ENCODE results near the gene BUD23. TPM values are rescaled to one million over a fixed set of nuclear protein-coding genes. Genes with fewer than 3 reads are reported as not detected.

The BUD23 gene
- total and polyA plus RNA-seq, 9 of the 15 experiments (the other 6 are each of a cell fraction or from before 2014, with no cell fraction given): 79.5 to 270 (median 150) TPM

DNA sequence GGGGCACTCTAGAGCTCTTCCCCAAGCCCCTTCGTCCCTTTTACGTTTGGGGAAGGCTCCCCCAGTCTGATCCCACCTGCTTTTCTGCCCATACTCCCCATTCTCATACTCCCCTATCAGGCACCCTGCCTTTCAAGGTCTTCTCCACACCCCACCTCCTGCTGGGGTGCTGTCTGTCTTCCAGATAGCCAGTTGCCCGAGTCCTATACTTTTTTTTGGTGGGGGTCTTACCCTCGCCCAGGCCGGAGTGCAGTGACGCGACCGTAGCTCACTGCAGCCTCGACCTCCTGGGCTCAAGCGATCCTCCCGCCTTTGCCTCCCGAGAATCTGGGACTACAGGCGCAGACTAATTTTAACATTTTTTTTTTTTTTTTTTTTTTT is 56.0 kb downstream of the BUD23 start (continued):
- TF ChIP-seq, protein P1, sequence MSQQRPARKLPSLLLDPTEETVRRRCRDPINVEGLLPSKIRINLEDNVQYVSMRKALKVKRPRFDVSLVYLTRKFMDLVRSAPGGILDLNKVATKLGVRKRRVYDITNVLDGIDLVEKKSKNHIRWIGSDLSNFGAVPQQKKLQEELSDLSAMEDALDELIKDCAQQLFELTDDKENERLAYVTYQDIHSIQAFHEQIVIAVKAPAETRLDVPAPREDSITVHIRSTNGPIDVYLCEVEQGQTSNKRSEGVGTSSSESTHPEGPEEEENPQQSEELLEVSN (IDR thresholded peaks at IDR 0.05; ENCODE audit: borderline replicate concordance in 1 of 2, extremely low read depth in 1 of 2, insufficient read depth in 1 of 2, insufficient read length in 1 of 2, low read depth in 1 of 2, low read length in 1 of 2, poor library complexity in 1 of 2, severe bottlenecking in 1 of 2): peak in 1 of 2 experiments; percentile 45
- 0 out of 2 replicates have a peak, but pooled peaks have one; percentile 23 for TF ChIP-seq MTA3 (IDR thresholded peaks at IDR 0.05; ENCODE audit: borderline replicate concordance)
- no peak for TF ChIP-seq ZNF589 (CRISPR knock-in tag; IDR thresholded peaks at IDR 0.05; ENCODE audit: low read depth)
- TF ChIP-seq MTA2 (IDR thresholded peaks at IDR 0.05; ENCODE audit: low read depth): no peak
- no peak for TF ChIP-seq RFX1 (IDR thresholded peaks at IDR 0.05)
- no peak for TF ChIP-seq BDP1 (IDR thresholded peaks at IDR 0.05; ENCODE audit: insufficient read depth, insufficient read length)
- TF ChIP-seq GTF2E2 (tag; IDR thresholded peaks at IDR 0.05): no peak
- no peak for TF ChIP-seq DDX20 (tag; IDR thresholded peaks at IDR 0.05; ENCODE audit: low read depth)
- no peak for TF ChIP-seq HOXB6 (CRISPR knock-in tag; IDR thresholded peaks at IDR 0.05; ENCODE audit: borderline replicate concordance)
- TF ChIP-seq, protein P2, sequence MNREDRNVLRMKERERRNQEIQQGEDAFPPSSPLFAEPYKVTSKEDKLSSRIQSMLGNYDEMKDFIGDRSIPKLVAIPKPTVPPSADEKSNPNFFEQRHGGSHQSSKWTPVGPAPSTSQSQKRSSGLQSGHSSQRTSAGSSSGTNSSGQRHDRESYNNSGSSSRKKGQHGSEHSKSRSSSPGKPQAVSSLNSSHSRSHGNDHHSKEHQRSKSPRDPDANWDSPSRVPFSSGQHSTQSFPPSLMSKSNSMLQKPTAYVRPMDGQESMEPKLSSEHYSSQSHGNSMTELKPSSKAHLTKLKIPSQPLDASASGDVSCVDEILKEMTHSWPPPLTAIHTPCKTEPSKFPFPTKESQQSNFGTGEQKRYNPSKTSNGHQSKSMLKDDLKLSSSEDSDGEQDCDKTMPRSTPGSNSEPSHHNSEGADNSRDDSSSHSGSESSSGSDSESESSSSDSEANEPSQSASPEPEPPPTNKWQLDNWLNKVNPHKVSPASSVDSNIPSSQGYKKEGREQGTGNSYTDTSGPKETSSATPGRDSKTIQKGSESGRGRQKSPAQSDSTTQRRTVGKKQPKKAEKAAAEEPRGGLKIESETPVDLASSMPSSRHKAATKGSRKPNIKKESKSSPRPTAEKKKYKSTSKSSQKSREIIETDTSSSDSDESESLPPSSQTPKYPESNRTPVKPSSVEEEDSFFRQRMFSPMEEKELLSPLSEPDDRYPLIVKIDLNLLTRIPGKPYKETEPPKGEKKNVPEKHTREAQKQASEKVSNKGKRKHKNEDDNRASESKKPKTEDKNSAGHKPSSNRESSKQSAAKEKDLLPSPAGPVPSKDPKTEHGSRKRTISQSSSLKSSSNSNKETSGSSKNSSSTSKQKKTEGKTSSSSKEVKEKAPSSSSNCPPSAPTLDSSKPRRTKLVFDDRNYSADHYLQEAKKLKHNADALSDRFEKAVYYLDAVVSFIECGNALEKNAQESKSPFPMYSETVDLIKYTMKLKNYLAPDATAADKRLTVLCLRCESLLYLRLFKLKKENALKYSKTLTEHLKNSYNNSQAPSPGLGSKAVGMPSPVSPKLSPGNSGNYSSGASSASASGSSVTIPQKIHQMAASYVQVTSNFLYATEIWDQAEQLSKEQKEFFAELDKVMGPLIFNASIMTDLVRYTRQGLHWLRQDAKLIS (CRISPR knock-in tag; IDR thresholded peaks at IDR 0.05): peak; percentile 42; the same call in 1 of the 2 replicates
- no peak for TF ChIP-seq ESRRA (IDR thresholded peaks at IDR 0.05; ENCODE audit: borderline replicate concordance, low read depth)
- TF ChIP-seq NR2C1 (IDR thresholded peaks at IDR 0.05): no peak
- 0 out of 2 replicates have a peak, but pooled peaks have one; percentile 14 for TF ChIP-seq NR2C1 (tag; IDR thresholded peaks at IDR 0.05)
- 0 out of 2 replicates have a peak, but pooled peaks have one; percentile 40 for TF ChIP-seq ZBTB7A (IDR thresholded peaks at IDR 0.05; ENCODE audit: borderline replicate concordance, control insufficient read depth, low read depth, low read length)
- TF ChIP-seq, protein P3, sequence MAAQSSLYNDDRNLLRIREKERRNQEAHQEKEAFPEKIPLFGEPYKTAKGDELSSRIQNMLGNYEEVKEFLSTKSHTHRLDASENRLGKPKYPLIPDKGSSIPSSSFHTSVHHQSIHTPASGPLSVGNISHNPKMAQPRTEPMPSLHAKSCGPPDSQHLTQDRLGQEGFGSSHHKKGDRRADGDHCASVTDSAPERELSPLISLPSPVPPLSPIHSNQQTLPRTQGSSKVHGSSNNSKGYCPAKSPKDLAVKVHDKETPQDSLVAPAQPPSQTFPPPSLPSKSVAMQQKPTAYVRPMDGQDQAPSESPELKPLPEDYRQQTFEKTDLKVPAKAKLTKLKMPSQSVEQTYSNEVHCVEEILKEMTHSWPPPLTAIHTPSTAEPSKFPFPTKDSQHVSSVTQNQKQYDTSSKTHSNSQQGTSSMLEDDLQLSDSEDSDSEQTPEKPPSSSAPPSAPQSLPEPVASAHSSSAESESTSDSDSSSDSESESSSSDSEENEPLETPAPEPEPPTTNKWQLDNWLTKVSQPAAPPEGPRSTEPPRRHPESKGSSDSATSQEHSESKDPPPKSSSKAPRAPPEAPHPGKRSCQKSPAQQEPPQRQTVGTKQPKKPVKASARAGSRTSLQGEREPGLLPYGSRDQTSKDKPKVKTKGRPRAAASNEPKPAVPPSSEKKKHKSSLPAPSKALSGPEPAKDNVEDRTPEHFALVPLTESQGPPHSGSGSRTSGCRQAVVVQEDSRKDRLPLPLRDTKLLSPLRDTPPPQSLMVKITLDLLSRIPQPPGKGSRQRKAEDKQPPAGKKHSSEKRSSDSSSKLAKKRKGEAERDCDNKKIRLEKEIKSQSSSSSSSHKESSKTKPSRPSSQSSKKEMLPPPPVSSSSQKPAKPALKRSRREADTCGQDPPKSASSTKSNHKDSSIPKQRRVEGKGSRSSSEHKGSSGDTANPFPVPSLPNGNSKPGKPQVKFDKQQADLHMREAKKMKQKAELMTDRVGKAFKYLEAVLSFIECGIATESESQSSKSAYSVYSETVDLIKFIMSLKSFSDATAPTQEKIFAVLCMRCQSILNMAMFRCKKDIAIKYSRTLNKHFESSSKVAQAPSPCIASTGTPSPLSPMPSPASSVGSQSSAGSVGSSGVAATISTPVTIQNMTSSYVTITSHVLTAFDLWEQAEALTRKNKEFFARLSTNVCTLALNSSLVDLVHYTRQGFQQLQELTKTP (IDR thresholded peaks at IDR 0.05; ENCODE audit: low read depth in 1 of 2, partially characterized antibody in 2 of 2): peak in 1 of 2 experiments; percentile 31
- TF ChIP-seq ZNF77 (CRISPR knock-in tag; IDR thresholded peaks at IDR 0.05): no peak
- no peak for TF ChIP-seq HMG20B (CRISPR knock-in tag; IDR thresholded peaks at IDR 0.05)
- TF ChIP-seq FOSL1 (tag; conservative IDR thresholded peaks at IDR 0.05): 0 out of 2 replicates have a peak, but pooled peaks have one; percentile 8
- TF ChIP-seq NELFE (IDR thresholded peaks at IDR 0.05; ENCODE audit: insufficient read depth, insufficient read length): no peak
- no peak for TF ChIP-seq ZNF778 (CRISPR knock-in tag; IDR thresholded peaks at IDR 0.05)
